ENCODE measurements around the gene PLD3.
A peak's percentile ranks its signal among the peaks of the same experiment; 100 is the strongest.

Gene PLD3

DNA sequence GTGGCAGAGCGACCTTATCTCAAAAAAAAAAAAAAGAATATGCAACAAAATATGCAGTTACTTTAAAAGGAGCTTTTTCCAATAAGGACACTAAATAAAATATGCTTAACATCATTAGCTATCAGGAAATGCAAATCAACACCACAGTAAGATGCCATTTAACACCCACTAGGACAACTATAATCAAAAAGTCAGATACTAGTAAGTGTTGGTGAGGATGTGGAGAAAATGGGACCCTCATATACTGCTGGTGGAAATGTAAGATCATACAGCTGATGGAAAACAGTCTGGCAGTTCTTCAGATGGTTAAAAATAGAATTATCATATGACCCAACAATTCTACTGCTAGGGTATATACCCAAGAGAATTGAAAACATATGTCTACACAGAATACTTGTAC, 38.8 kb upstream of the PLD3 start:
- Histone ChIP-seq H3K4me2 (ENCODE audit: low read depth, low read length, poor library complexity, severe bottlenecking) (no peak overlapping the region), H3K9me3 (ENCODE audit: insufficient read depth, low read depth, low read length) (no peaks in the 10 kb centered on the region), H3F3A (ENCODE audit: low read depth) (no peaks in the 10 kb centered on the region), H2AFZ (ENCODE audit: low read length) (no peak overlapping the region), H3K4me1 (ENCODE audit: insufficient read depth, low read length, poor library complexity, severe bottlenecking) (peaks cover 6% of the 10 kb centered on the region), H4K20me1 (ENCODE audit: insufficient read depth, low read length, poor library complexity, severe bottlenecking) (no peaks in the 10 kb centered on the region), H3K27me3 (ENCODE audit: insufficient read depth, low read length, poor library complexity, severe bottlenecking) (no peaks in the 10 kb centered on the region), H3K9me2 (replicated peaks; ENCODE audit: low read depth, low read length) (no peaks in the 10 kb centered on the region), H3K79me2 (ENCODE audit: insufficient read depth, low read length) (no peaks in the 10 kb centered on the region), H3K4me3 (ENCODE audit: low read length, poor library complexity, severe bottlenecking) (no peak overlapping the region), H3K9ac (ENCODE audit: low read depth, low read length, poor library complexity, severe bottlenecking) (no peak overlapping the region), H3K36me3 (ENCODE audit: insufficient read depth, low read length) (no peaks in the 10 kb centered on the region)
- TF ChIP-seq, protein P1, sequence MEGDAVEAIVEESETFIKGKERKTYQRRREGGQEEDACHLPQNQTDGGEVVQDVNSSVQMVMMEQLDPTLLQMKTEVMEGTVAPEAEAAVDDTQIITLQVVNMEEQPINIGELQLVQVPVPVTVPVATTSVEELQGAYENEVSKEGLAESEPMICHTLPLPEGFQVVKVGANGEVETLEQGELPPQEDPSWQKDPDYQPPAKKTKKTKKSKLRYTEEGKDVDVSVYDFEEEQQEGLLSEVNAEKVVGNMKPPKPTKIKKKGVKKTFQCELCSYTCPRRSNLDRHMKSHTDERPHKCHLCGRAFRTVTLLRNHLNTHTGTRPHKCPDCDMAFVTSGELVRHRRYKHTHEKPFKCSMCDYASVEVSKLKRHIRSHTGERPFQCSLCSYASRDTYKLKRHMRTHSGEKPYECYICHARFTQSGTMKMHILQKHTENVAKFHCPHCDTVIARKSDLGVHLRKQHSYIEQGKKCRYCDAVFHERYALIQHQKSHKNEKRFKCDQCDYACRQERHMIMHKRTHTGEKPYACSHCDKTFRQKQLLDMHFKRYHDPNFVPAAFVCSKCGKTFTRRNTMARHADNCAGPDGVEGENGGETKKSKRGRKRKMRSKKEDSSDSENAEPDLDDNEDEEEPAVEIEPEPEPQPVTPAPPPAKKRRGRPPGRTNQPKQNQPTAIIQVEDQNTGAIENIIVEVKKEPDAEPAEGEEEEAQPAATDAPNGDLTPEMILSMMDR (conservative IDR thresholded peaks at IDR 0.05; ENCODE audit: low read length), result no peak
- no peak for TF ChIP-seq EZH2phosphoT487 (IDR thresholded peaks at IDR 0.05; ENCODE audit: borderline replicate concordance)

DNA sequence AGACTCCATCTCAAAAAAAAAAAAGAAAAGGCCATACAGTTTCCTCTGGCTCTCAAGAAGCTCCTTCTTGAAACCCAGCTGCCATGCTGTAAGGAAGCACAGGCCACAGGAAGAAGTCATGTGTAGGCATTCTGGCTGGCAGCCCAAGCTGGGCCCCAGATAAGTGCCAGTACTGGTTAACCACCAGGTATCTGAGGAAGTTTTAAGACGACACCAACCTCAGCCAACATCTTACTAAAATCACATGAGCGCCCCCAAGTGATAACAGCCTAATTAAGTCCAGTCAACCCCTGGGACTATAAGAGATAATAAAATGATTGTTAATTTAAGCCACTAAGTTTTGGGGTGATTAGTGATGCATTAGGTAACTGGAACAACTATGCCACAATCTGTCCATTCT, 36.0 kb upstream of the PLD3 start:
- Histone ChIP-seq H3K9me3 (ENCODE audit: insufficient read depth, low read depth, low read length) (no peaks in the 10 kb centered on the region), H3K9ac (ENCODE audit: low read depth, low read length, poor library complexity, severe bottlenecking) (no peak overlapping the region), H3K4me1 (ENCODE audit: insufficient read depth, low read length, poor library complexity, severe bottlenecking) (peaks cover 6% of the 10 kb centered on the region), H3K36me3 (ENCODE audit: insufficient read depth, low read length) (no peaks in the 10 kb centered on the region), H3K27me3 (ENCODE audit: insufficient read depth, low read length, poor library complexity, severe bottlenecking) (no peaks in the 10 kb centered on the region), H2AFZ (ENCODE audit: low read length) (no peak overlapping the region), H3F3A (ENCODE audit: low read depth) (no peaks in the 10 kb centered on the region), H4K20me1 (ENCODE audit: insufficient read depth, low read length, poor library complexity, severe bottlenecking) (no peaks in the 10 kb centered on the region), H3K4me3 (ENCODE audit: low read length, poor library complexity, severe bottlenecking) (no peak overlapping the region), H3K9me2 (replicated peaks; ENCODE audit: low read depth, low read length) (no peaks in the 10 kb centered on the region), H3K4me2 (ENCODE audit: low read depth, low read length, poor library complexity, severe bottlenecking) (peak overlapping the region; percentile 5), H3K79me2 (ENCODE audit: insufficient read depth, low read length) (no peaks in the 10 kb centered on the region)
- no peak for TF ChIP-seq EZH2phosphoT487 (IDR thresholded peaks at IDR 0.05; ENCODE audit: borderline replicate concordance)
- TF ChIP-seq, protein P1 (conservative IDR thresholded peaks at IDR 0.05; ENCODE audit: low read length), result peak; percentile 58

GRCh38 chr19:40313229-40313983, 35.1 kb upstream of the PLD3 start:
- Histone ChIP-seq H3K9me2 (replicated peaks; ENCODE audit: low read depth, low read length) (no peaks in the 10 kb centered on the region), H3K4me3 (ENCODE audit: low read length, poor library complexity, severe bottlenecking) (no peak overlapping the region), H3K4me2 (ENCODE audit: low read depth, low read length, poor library complexity, severe bottlenecking) (no peak overlapping the region), H3K27me3 (ENCODE audit: insufficient read depth, low read length, poor library complexity, severe bottlenecking) (no peaks in the 10 kb centered on the region), H4K20me1 (ENCODE audit: insufficient read depth, low read length, poor library complexity, severe bottlenecking) (no peaks in the 10 kb centered on the region), H3K79me2 (ENCODE audit: insufficient read depth, low read length) (no peaks in the 10 kb centered on the region), H3K9me3 (ENCODE audit: insufficient read depth, low read depth, low read length) (no peaks in the 10 kb centered on the region), H3K36me3 (ENCODE audit: insufficient read depth, low read length) (no peaks in the 10 kb centered on the region), H3F3A (ENCODE audit: low read depth) (no peaks in the 10 kb centered on the region), H2AFZ (ENCODE audit: low read length) (no peak overlapping the region), H3K9ac (ENCODE audit: low read depth, low read length, poor library complexity, severe bottlenecking) (no peak overlapping the region), H3K4me1 (ENCODE audit: insufficient read depth, low read length, poor library complexity, severe bottlenecking) (peaks cover 6% of the 10 kb centered on the region)
- no peak for TF ChIP-seq EZH2phosphoT487 (IDR thresholded peaks at IDR 0.05; ENCODE audit: borderline replicate concordance)
- TF ChIP-seq, protein P1 (conservative IDR thresholded peaks at IDR 0.05; ENCODE audit: low read length), result no peak

Data from Loucy (cell line).